GM18508 (cell line): ENCODE results near the gene PREX1.

Source experiments
- ATAC-seq: cut with Tn5 transposase; IDR thresholded peaks from one replicate; pipeline ENCODE4 v1.9.1; 2021; ENCODE audit warnings: moderate number of reproducible peaks; ENCODE audit not compliant: insufficient read depth, unreplicated experiment

The PREX1 gene

DNA sequence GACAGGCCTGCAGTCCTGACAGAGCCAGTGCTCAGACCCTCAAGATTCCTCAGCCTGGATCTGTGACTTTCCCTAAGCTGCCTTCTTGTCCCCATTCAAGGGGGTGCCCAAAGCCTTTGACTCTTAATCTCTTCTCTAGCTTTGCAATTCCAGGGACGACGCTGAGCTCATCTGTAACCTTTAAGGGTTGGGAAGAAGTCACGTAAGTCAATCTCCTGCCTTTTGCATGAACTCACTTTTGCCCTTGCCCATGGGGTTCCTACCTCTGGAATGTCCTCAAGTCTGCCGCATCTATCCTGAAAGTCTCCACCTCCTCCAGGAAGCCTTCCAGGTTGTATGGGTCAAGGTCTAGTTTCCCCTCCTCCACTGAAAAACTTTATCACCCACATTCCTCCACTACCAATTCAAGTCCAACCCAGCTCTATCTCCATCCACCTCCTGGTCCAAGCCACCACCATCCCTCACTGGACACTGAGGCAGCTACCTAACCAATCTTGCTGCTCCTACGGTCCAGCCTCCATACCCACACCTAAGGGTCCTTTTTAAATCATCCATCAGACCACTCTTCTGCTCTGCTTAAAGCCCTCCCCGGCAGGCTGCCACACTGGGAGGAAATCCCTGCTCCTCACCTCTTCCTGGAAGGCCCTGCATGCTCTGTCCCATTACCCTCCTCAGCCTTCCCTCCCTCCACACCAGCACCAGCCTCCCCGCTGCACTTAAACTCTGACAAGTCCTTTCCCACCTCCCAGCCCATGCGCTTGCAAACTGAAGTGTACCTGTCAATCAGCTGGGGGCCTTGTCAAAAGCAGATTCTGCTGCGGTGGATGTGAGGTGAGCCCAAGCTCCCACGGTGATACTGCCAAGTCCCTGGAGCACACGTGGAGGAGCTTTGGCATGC lies 29.7 kb downstream of the PREX1 start:
- no peak for ATAC-seq

DNA sequence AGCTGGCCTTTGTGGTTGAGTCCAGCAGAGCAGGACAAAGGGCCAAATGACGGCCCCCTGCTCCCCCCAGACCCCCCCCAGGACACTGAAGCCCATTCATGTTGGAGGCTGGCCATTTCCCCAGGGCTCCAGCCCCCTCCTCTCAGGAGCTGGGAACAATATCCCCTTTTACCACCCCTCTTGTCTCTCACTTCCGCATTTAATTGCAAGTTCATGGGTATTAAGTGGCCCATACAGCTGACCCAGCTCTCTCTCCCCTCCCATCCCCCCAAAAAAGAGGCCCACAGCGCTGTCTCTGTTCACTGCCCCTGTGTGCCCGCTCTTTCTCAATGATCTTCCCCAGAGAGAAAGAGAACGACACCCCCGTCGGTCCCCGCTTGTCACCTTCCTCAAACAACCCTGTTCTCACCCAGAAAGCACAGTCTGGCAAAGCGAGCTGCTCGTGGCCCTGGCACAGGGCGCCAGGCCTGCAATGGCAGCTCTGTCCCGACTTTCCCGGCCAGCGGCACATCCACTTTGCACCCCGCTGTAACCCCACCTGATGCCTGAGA lies 30.4 kb downstream of the PREX1 start:
- ATAC-seq, result no peak

DNA sequence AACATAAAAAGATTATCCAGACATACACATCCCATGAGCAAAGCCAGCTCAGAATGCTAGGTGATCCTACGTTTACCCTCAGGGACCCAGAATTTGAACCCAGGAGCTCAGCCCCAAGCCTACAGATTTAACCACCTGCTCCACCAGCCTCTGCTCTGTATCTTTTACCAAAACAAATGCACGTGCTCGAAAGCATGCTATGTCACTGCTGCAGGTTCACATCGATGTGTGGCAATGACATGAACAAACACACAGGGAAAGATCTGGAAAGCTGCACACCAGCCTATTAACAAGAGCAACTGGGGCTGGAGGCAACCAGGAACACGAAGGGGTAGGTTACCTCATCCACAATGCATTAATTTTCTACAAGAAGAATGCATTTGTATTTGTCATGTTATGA lies 32.1 kb downstream of the PREX1 start:
- ATAC-seq, result no peak

DNA sequence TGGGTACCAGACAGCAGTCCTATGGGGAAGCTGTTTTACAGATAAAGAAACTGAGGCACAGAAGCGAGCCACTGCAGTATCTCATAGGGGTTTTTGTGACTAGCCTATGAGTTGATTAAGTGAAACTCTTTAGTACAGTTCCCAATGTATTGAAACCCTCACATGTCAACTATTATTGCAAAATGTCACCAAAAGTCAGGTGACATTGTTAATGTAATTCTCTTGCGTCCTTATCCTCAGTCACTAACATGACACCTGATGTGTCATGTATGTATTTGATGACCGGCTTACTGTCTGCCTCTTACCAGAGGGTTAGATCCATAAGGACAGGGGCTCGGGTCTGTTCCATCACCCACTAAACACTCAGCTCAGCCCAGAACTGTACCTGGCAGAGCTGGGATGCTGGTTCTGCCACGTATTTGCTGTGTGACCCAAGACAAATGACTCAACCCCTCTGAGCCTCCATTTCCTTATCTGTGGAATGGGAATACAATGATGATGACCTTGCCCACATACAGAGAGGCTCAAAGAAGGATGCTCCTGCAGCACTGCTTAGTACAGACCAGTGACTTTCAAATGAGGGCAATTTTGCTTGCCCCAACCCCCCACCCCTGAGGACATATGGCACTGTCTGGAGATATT lies 32.9 kb downstream of the PREX1 start:
- no peak for ATAC-seq

DNA sequence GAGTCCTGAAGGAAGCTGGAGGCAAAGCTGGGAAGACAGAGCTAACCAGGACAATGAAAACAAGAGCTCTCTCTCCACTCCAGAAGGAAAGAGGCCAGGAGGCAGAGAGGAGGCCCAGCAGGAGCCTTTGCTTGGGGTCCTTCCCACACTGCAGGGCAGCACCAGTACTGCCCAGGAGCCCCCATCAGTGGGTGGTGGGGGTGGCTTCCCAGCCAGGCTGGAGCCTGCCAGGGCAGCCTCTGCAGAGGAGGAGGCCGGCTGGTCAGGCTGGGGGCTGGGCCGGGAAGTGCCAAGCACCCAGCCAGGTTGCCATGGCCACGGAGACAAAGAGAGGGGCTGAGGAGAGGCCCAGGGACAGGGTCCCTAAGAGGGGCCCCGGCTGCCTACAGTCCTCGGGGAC lies 33.4 kb downstream of the PREX1 start:
- no peak for ATAC-seq

DNA sequence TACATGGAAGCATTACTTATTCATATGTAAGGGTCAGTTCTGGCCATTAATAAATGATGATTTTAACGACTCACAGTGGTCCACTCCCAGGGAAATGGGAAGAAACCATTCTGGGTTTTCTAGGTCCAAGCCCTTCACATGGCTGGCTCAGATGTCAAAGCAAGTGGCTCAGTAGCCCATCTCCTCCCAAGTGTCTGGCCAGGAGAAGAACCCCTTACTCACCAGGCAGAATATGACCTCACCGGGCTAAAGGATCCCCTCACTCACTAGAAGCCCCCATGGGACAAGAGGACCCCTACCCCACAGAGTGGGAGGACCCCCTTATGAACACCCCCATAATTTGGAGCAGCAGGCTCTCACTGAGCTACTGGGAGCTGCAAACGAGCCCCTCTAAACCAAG lies 34.0 kb downstream of the PREX1 start:
- no peak for ATAC-seq

DNA sequence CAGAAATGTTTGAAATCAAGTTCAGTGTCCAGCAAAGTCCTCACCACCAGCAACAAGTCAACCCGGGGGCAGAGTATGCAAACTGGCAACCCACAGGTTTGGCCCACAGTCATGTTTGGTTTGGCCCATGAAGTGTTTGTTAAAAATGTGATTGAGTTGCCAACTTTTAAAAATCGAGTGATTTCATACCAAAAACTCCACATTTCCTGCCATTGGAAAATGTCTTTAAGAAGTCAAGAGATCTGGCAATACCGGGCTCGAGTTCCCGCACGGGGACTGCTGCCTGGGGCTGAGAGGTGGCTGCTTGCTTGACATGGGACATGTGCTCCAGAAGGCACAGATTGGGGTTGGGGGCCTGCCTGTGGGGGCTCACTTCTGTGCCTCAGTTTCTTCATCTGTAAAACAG lies 36.1 kb downstream of the PREX1 start:
- ATAC-seq, result no peak

DNA sequence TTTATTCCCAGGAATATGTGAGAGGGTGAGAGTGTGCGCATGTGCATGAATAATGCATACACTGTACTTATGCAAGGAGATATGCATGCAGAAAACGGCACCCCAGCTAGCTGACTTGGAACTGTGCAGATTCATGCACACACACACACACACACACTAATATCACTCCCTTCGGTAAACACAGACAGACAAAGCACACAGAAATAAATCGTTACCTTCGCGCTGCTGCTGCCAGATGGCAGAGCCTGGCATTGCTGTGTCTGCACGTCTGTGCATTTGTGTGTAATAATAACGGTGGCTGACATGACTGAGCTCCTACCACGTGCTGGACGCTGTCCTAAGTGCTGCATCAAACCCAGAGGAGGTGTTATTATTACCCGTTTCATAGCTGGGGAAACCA lies 36.8 kb downstream of the PREX1 start:
- no peak for ATAC-seq

DNA sequence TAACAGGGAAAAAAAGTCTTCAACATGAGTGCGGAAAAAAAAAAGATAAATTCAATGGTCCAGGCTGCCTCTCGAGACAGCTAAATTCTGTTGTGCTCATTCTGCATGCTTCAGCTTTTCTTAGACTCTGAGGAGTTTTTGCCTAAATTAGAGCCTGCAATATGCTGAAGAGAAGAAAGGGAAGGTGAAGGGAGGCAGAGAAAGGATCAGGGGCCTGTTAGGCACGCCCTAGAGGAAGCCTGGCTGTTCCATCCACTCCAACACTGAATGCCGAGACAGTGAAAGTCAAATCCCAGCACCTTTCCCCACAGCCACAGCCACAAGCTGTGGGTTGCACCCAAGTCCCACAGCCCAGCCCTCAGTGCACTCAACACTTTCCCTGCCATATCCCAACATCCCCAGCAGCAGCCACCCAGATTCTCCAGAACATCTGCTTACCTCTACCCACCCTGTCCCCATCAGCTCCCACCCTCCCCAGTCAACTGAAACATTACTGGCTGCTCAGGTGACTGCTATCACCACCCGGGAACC lies 37.3 kb downstream of the PREX1 start:
- ATAC-seq, result no peak

DNA sequence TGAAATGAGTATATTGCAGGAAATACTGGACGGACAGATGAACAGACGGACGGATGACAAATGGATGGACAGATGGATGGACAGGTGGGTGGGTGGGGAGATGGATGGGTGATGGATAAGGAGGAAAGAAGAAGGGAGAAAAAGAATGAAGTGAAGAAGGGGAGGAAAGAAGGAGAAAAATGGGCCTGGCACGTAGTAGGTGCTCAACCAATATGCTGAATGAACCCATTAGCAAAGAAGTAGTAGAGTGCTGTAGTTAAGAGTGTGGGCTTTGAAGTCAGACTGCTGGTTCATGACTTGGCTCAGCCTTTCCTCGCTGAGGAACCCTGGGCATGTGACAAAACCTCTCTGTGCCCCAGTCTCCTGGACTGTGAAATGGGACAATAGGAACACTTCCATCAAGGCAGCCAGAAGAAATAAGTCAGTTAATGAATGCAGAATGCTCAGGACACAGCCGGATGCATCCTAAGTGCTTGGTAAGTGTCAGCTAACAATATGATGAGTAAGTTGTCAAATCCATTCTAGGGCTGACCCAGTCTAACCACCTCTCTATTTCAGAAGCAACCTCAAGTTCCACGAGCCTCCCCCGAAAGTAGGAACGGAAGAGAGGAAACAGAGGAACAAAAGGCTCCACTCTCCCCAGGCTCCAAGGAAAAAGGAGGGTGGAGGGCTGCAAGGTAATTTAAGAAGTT lies 37.9 kb downstream of the PREX1 start:
- no peak for ATAC-seq

DNA sequence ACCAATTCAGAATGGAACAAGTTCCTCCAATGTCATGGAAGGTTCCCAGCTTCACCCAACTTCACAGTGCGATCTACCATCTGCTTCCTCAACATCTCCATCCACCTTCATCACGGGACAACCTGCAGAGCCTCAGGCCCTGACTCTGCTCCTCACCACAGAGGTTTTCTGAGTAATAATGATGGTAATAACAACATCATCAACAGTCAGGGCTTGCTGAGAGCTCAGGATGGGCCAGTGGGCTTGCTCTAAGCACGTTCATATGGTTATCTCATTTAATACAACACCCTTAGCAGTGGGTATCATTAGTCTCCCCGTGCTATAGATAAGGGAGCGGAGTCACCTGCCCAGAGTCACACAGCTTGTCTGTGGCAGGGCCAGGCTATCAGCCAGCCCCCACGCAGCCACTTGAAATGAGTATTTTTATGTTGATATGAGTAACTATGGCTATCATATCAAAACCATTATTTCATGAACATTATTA lies 38.6 kb downstream of the PREX1 start:
- no peak for ATAC-seq

DNA sequence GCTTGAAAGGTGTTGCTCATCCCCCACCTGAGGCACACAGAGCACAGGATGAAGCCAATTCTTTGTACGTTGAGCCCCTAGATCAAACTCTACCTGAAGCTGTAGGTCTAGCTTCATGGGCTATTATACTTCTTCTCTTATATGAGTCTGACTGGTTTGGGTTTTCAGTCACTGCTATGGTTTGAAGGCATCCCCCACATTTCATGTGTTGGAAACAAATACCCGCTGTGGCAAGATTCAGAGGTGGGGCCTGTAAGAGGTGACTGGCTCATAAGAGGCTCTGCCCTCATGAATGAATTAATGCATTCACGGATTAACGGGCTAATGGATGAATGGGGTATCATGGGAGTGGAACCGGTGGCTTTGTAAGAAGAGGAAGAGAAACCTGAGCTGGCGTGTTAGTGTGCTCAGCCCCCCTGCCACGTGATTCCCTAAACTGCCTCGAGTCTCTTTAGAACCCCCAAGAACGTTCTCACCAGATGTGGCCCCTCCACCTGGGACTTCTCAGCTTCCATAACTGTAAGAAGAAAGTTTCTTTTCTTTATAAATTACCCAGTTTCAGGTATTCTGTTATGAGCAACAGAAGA lies 39.2 kb downstream of the PREX1 start:
- peak; percentile 42 for ATAC-seq

DNA sequence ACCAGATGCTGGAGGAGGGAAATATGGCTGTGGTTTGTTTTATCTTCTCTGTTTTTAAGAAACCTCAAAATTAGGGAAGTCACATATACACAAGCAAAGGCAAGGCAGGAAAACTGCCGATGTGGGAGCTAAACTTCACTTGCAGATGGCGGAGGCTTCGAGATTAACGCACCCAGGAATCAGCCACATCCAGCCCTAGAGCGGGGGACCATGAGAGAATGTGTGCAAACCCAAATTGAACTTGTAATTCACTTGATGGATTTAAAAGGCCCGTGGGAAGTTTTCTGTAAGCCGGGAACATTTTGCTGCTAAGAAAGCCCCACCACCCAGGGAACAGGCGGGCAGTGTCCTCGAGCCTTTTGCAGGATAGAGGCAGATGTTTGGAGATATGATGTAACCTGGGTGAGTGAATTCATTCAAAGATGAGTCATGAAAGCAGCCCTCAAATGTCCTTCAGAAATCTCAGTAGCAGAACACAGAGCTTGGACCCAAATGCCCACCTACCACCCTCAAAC lies 39.9 kb downstream of the PREX1 start:
- ATAC-seq, result peak; percentile 7

DNA sequence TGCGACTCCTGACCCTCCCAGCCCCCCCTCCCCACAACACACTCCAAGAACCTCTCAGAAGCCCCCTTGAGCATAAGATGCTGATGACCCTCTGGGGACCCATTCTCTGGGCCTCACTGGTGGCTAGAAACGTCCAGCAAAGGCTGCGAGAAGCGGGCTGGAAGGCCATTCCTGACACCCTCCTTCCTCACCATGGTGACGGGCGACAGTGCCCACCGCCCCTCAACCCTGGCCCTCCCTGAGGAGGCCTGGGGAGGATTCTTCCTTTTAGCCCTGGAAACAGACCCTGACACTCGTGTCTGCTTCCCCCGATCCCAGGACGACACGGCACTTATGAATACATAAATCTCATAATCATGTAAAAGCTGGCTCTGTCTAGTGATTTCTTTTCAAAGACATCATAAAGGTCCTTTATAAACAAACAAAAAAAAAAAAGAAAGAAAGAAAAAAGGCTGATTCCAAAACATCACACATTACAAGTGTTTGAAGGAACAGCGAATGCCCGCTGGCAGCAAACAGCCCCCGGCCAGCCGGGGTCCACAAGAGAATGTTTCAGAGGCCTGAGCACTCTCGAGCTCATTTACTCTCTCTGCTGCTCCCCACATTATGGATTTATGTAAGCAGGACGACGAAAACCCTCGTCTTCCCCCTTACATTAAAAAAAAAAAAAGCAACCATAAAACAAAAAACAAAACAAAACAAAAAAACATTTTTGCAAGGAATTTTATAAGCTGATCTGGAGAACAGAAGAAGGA lies 40.7 kb downstream of the PREX1 start:
- ATAC-seq, result no peak

DNA sequence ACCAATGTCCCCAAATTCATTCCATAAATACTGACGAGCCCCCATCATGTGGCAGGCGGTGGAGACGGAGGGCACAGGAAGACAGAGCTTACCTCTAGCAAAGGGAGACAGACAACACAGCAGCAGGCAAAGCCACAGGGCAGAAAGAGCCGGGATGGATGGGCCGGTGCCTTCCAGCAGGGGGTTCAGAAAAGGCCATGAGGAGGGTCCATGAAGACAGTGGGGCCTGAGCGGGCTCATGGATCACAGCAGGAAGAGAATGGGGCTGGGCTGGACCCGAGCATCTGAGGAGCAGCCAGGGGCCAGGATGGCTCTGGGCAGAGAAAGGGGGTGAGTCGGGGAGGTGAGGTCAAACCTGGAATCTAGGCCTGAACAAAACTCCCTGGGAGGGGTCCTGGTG lies 42.0 kb downstream of the PREX1 start:
- no peak for ATAC-seq

DNA sequence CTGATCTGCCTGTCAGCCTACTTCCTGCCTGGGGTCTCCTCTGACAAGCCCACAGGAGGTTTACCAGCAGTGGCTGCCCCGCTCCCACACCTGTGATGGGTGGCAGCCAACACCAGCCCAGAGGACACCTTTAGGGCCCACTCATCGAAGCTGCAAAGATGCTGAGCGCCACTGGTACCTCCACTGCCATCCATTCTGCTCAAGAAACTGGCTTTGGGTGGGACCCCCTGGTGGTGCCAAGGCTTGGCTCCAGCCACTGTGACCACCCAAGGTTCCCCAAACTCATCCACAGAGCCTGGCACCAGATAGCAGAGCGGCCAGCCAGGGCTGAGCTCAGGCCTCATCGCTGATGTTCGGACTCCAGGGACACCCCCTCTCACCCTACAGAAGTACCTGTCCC lies 42.5 kb downstream of the PREX1 start:
- no peak for ATAC-seq

DNA sequence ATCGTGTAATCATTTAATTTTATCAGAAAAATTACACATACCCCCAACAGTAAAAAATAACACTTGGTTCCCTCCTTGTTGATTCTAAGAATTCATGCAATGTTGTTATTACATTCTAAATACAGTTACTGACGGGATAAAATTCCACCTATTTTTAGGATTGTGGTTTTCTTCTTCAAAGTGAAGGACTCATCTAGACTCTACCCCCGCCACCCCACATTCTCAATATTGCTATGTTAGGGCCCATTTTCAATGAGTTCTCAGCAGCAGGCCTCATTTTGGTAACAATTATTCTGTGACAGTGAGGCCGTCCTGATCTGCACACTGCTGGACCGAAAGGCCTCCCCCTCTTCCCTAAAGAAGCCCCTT lies 43.5 kb downstream of the PREX1 start:
- ATAC-seq, result no peak

DNA sequence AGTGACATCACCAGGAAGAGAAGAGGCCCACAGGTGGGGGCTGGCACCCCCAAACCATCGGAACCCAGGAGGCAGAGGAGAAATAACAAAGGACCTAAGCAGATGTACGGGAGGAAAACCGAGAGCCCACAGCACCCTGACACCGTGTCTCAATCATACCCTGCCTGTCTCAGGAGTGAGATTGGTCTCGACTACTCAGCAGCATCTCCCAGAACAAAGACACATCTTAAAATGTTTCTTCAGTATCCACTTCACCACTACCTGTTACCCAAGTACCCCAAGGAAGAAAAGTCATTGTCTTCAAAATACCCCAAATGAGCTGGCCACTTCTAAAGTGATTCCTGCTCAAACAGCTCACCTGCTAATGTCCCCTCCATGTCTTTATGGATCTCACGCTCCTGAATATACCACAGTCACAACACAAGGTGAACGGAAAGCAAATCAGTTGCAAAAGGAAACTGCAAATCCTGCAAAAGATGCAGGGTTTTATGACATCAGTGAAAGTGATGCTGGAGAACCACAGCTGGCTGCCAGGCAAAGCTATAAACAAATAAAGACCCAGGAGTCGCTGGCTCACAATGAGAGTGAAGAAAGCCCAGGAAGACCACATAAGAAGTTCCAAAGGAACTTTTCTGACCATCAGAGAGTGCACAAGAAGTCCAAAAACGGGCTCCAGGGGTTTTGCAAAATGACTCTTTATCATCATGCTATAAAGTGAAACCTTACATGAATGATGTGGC lies 44.1 kb downstream of the PREX1 start:
- no peak for ATAC-seq

DNA sequence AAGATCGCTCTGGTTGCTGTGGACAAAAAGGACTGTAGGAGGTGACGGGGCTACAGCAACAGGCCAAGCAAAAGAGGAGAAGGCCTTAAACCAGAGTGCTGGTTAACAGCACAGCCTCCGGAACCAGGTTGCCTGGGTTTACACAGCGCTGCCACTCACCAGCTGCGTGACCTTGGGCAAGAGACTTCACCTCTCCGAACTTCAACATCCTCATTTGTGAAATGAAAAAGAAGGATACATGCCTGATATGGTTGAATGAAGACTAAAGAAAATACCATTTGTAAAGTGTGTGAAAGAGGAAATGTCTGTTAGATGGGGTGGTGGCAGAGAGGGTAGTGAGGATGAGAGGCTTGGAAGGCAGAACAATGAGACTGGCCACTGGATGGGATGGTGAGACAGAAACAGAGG lies 44.9 kb downstream of the PREX1 start:
- ATAC-seq, result no peak
